ENCODE results near the gene BTBD10. TPM values are rescaled to one million over a fixed set of nuclear protein-coding genes. Genes with fewer than 3 reads are reported as not detected.

The BTBD10 gene
- total RNA-seq, 1 experiment from 2014 or later: 117 TPM

DNA sequence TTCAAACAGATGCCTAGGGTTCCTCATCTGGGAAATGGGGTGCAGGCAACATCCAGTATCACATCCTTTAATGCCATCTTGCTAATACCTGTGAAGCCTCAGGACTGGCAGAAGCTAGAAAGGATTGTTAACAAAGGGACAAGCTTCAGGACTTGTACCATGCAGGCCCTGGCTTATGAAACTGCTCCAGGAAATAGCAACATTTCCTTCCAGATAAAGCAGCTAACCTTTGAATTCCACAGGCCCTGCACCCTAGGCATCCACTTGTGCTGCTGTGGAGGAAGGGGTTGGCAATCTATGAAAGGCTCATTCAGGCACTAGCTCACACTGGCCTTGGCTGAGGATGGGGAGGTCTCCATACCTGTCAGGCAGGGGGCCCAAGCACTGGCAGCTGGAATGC is 87.2 kb downstream of the BTBD10 start:
- no peak for DNase-seq (ENCODE audit: low spot score)

GRCh38 chr11:13373216-13373615 is 89.8 kb downstream of the BTBD10 start:
- DNase-seq (ENCODE audit: low spot score): no peak

DNA sequence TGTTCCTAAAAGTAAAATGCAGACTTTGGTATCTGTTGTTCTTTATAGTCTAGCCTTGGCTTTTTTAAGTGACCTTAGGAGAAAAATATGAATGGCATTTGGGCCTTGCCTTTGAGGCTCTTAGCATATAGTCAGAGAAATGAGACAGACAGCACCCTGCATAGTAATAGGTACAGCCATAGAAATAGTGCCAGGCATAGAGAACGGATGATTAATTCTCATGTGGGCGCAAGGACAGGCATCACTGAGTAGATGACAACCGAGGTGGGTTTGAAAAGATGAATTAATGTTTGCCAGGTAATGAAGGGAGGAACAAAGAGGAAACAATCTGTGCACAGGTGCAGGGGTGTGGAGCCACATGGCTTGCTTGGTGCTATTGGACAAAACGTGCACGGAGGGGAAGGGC is 95.0 kb downstream of the BTBD10 start:
- peak; percentile 44 for DNase-seq (ENCODE audit: low spot score)

DNA sequence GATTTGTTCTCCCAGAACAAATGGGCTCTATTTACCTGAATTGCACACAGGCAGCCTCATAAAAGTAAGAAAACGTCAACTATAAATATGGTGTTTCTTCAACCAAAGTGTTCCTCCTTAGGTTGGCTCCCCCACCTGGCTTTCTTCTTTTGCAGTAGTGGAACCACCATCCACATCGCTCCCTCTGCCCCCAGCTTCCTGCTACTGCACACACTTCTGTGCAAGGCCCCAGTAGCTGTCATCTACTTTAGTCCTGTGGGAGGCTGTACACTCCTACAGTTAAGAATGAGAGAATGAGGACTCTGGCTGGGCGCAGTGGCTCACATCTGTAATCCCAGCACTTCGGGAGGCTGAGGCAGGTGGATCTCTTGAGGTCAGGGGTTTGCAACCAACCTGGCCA is 95.9 kb downstream of the BTBD10 start:
- DNase-seq (ENCODE audit: low spot score): no peak

DNA sequence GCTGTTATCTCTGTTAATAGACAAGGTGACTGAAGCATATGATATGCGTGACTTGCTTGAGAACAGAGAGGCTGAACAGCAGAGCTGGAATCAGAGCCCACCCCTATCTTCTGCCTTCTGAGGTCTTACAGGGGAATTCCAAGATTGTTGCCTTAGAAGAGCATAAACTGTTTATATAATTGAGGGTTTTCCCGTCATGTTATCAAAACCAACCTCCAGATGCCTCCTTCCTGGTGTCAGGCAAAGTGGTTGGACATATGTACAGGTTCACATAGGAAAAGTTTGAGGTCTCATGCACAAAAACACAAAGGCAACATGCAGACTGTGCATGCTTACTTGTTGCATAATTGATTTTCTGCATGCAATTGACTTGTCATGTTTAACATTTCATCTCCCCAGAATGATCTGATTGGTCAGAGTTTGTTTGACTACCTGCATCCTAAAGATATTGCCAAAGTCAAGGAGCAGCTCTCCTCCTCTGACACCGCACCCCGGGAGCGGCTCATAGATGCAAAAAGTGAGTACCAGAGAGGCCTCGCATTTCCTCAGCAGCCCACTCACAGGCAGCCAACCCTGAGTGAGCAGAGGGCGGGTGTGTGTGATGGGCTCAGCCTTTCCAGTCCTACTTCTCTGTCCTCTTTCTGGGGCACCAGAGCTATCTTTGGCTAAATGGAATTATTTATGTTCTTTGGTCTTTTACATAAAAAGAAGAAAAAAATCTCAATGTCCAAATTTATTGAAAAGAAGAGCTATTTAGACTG is 96.6 kb downstream of the BTBD10 start:
- no peak for DNase-seq (ENCODE audit: low spot score)

- peak; percentile 66 for DNase-seq (ENCODE audit: low spot score)
These were observed 98.6 kb downstream of the BTBD10 start for GRCh38 chr11:13364388-13364787.

DNA sequence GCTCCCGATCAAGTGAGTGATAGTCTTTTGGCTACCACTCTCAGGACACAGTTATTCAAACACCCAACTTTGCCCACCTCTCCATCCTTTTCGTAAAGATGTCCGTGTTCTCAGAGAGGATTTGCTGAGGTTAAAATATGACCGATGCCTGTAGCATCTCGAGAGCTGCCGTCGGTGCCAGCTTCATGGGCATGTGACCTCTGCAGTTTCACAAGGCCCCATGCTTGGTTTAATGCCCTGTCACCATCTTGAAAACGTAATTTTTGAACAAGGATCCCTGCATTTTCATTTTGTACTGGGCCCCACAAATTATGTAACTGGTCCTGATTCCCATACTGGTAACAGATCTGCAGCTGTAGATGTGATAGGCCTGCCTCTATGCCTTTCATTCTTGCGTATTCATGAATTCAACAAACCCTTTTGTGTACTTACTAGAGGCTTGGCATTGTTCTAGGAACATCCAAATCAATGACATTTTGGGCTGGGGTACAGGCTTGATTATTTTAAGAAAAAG is 100.4 kb downstream of the BTBD10 start:
- no peak for DNase-seq (ENCODE audit: low spot score)

DNA sequence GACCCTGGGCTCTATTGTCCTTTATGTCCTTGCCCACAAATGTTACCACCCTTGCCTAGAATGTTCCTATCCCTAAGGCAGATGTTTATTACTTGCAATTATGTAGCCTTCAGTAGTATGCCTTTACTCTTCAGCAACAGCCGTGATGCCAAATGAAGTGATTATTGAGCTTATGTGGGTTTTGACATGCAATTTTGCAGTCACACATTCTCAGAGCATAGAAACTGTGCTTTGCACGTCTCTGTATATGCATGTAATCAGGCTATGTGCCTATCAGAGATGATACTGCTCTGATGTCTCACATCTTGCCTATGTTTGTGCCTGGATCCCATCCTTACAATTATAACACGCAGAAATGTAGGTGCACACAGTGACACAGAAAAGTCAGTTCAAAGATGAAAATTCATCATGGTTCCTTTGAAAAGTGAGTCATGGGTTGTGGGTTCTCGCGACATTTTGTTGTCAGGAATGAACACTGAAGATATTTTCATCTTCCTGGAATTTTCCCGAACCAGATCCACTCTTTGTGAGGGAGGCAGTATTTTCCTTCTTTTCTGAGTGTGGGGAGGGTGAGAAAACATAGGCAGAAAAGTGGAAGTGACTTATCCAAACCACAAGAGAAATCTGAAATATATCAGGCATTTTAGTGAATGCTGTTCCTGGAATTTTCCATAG is 104.3 kb downstream of the BTBD10 start:
- DNase-seq (ENCODE audit: low spot score): no peak

GRCh38 chr11:13357232-13357631 is 105.8 kb downstream of the BTBD10 start:
- DNase-seq (ENCODE audit: low spot score): no peak

DNA sequence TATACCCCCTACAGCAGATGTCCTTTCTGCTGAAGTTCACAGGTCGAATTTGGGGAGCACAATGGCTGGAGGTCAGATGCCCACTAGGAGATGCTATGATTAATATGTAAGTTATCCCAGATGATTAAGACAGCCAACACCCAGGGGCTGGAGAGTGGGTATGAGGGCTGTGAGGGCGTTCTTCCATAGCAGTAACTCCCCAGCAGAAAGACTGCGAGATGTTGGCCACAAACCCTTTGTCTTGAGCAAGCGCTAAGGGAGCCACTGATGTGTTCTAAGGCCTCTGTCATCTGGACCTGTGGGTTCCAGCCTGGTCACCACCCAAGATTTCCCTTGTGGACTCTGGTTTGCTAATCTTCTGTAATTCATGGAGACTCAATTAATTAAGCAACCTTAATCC is 107.8 kb downstream of the BTBD10 start:
- no peak for DNase-seq (ENCODE audit: low spot score)

DNA sequence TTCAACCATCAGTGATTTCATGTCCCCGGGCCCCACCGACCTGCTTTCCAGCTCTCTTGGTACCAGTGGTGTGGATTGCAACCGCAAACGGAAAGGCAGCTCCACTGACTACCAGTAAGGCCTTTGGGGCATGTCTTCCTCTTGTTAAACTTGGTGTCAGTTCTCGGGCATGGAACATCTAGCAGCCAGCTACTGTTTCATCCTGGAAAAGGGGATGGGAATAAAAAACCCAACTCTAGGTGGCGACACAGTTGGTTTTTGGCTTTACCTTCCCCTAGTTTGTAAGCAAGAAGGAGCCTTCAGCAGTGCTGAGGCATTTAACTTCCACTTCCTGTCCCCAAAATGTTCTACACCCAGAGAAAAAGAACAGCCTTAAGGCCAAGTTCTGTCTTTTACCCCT is 108.7 kb downstream of the BTBD10 start:
- peak; percentile 57 for DNase-seq (ENCODE audit: low spot score)

GRCh38 chr11:13352711-13353110 is 110.3 kb downstream of the BTBD10 start:
- no peak for DNase-seq (ENCODE audit: low spot score)

- no peak for DNase-seq (ENCODE audit: low spot score)
These were observed 113.4 kb downstream of the BTBD10 start for GRCh38 chr11:13349581-13349980.

DNA sequence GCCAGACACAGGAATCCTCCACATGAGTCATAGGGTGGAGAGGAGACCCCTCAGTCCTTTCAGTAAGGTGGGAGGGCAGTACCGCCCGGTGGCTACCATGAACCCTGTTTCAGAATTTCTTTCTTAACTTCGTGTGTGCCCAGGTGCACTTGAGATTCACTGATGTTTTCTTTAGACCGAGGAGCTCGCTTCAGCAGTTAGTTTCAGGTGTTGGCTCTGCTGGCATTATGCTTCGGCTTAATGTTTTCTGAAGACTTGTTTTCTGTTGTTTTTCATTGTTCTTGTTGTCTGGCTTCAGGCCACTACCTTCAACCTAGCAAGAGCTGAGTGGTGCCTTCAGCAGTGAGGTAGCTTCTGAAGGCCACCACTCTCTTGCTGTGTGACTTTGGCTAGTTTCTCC is 114.0 kb downstream of the BTBD10 start:
- DNase-seq (ENCODE audit: low spot score): no peak

GRCh38 chr11:13348305-13348704 is 114.7 kb downstream of the BTBD10 start:
- no peak for DNase-seq (ENCODE audit: low spot score)

DNA sequence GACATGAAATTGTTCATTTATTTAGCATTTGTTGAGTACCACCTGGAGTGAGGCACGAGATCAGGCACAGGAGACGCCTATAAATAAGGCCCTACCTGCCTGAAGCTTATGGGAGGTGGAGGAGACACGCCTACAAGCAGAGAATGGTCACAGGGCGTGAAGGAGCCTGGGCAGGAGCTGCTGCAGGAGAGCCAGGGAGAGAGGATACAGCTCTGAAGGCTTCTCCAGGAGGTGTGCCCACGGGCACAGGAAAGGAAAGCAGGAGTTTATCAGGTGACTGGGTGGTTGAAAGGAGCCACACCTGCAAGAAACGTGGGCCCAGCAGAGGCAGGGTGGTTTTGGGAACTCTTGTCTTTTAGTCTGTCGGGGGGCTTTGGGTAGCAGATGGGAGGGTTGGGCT is 115.1 kb downstream of the BTBD10 start:
- no peak for DNase-seq (ENCODE audit: low spot score)

- no peak for DNase-seq (ENCODE audit: low spot score)
These were observed 116.6 kb downstream of the BTBD10 start for GRCh38 chr11:13346470-13346869.

GRCh38 chr11:13344818-13345217 is 118.2 kb downstream of the BTBD10 start:
- peak; percentile 38 for DNase-seq (ENCODE audit: low spot score)

- DNase-seq (ENCODE audit: low spot score): peak; percentile 76
These were observed 118.9 kb downstream of the BTBD10 start for GRCh38 chr11:13343931-13344717.

DNA sequence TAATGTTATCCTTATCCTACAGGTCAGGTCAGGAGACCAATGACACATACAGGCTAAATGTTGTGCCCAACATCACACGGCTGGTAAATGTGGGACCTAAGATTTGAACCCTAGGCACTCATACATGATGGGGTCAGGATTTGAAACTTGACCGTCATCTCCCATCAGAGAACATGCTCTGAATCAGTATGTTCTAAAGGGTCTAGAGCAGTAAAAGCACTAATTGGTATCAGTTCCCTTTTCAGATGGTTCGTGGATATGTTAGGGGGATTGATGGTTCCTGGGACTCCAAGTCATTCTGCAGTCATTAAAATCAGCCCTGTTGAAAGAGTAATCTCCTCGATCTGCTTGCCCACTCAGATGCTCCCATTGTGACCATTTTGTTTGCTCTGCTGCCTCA is 120.0 kb downstream of the BTBD10 start:
- DNase-seq (ENCODE audit: low spot score): no peak

GRCh38 chr11:13341026-13341425 is 122.0 kb downstream of the BTBD10 start:
- no peak for DNase-seq (ENCODE audit: low spot score)

All from A172 (cell line).